ENCODE measurements around the gene UGT1A8. TPM values are rescaled to one million over a fixed set of nuclear protein-coding genes. Genes with fewer than 3 reads are reported as not detected.

UGT1A8 gene
- total and polyA plus RNA-seq, 2 donors (not counting 1 experiment from before 2014, with no cell fraction given): not detected

DNA sequence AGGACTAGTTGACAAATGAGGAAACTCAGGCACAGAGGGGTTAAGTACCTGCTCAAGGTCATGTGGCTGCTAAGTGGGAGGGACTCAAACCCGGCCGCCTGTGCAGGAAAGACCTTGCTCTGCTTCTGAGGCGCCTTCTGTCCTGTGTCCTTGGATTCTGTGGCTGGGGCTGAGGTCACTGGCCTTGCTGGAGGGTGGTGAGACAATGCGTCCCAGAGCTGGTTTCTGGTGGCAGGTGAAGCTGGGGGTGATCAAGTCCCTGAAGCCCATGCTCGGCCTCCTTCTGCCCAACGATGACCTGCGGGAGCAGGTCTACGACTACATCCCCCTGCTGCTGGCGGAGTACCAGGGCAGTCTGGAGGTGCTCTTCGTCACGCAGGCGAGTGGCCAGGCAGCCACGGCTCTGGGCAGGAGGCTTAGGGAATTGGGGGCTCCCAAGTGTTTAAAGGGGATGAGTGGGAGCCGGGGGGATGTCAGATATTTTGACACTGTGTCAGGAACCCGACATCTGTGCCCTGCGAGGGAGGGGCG, 176.8 kb downstream of the UGT1A8 start:
- Histone ChIP-seq H3K79me2 (ENCODE audit: control insufficient read depth, insufficient read depth, low read length) (no peaks in the 10 kb centered on the region), H3K27me3 (replicated peaks in 1 of 4; ENCODE audit: control extremely low read depth in 1 of 4, control insufficient read depth in 3 of 4, insufficient read depth in 4 of 4, low read length in 3 of 4) (no peaks in the 10 kb centered on the region), H3K4me1 (ENCODE audit: control insufficient read depth in 2 of 2, insufficient read depth in 2 of 2, low read length in 2 of 2) (no peaks in the 10 kb centered on the region), H3K9me3 (ENCODE audit: control extremely low read depth in 1 of 3, control insufficient read depth in 2 of 3, insufficient read depth in 1 of 3, low read length in 2 of 3) (peaks cover 0 to 8% (median 0%) of the 10 kb centered on the region in 3 donors), H3K4me3 (ENCODE audit: control extremely low read depth in 1 of 5, extremely low read depth in 1 of 5, insufficient read depth in 1 of 5, low read depth in 2 of 5, low read length in 4 of 5) (no peak overlapping the region), H2AFZ (ENCODE audit: insufficient read depth, low read depth, low read length, poor library complexity, severe bottlenecking) (no peak overlapping the region), H3K36me3 (replicated peaks in 1 of 2; ENCODE audit: control extremely low read depth in 1 of 2, control insufficient read depth in 1 of 2, extremely low read depth in 1 of 2, insufficient read depth in 2 of 2, low read length in 1 of 2) (no peaks in the 10 kb centered on the region), H3K9ac (ENCODE audit: low read length) (no peak overlapping the region), H4K20me1 (ENCODE audit: control insufficient read depth, insufficient read depth, low read length, poor library complexity, severe bottlenecking) (no peaks in the 10 kb centered on the region), H3K27ac (ENCODE audit: low read length in 2 of 2) (no peak overlapping the region), H3K4me2 (replicated peaks; ENCODE audit: low read depth, low read length, poor library complexity, severe bottlenecking) (no peak overlapping the region)
- ATAC-seq (ENCODE audit: low read depth) (no peak), DNase-seq (no peak)
- H3K27ac Mint-ChIP-seq: no peak overlapping the region
- peaks cover 2% of the 10 kb centered on the region for H3K9me3 Mint-ChIP-seq (ENCODE audit: insufficient read depth)
- WGBS (ENCODE audit: insufficient coverage): 89% methylated on average over 17 of the region's 17 CpGs
- ChIA-PET CTCF (no interaction called here), POLR2A (no interaction called here)
- intact Hi-C loops (cut with micrococcal nuclease): no loop called here
- H3K4me1 Mint-ChIP-seq: no peaks in the 10 kb centered on the region
- TF ChIP-seq, protein P1, sequence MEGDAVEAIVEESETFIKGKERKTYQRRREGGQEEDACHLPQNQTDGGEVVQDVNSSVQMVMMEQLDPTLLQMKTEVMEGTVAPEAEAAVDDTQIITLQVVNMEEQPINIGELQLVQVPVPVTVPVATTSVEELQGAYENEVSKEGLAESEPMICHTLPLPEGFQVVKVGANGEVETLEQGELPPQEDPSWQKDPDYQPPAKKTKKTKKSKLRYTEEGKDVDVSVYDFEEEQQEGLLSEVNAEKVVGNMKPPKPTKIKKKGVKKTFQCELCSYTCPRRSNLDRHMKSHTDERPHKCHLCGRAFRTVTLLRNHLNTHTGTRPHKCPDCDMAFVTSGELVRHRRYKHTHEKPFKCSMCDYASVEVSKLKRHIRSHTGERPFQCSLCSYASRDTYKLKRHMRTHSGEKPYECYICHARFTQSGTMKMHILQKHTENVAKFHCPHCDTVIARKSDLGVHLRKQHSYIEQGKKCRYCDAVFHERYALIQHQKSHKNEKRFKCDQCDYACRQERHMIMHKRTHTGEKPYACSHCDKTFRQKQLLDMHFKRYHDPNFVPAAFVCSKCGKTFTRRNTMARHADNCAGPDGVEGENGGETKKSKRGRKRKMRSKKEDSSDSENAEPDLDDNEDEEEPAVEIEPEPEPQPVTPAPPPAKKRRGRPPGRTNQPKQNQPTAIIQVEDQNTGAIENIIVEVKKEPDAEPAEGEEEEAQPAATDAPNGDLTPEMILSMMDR (IDR thresholded peaks at IDR 0.05): no peak
- no peak for TF ChIP-seq EZH2 (IDR thresholded peaks at IDR 0.05; ENCODE audit: borderline replicate concordance, insufficient read depth, low read depth, low read length, poor library complexity, severe bottlenecking)
- H3K27me3 Mint-ChIP-seq: peaks cover 4% of the 10 kb centered on the region
- no peak overlapping the region for H3K4me3 Mint-ChIP-seq

DNA sequence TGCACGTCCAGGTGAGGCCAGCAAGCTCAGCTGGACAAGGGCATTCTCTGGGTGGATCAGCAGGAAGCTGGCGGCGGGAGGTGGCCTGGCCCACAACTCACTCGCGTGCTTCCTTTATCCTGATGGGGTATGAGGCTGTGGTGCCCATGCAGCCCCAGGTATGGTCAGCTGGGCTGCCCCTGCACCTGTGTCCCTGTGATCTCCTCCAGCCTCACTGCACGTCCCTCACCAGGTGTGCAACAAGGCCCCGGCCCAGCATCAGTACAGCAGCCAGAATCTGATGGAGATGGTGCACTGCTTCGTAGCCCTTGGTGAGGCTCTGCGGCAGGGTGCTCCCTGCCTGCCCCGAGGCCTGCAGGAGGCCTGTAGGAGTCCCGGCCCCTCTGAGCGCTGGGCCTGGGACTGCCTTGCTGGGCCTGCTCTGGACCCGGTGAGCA, 178.3 kb downstream of the UGT1A8 start:
- Histone ChIP-seq H3K36me3 (replicated peaks in 1 of 2; ENCODE audit: control extremely low read depth in 1 of 2, control insufficient read depth in 1 of 2, extremely low read depth in 1 of 2, insufficient read depth in 2 of 2, low read length in 1 of 2) (no peaks in the 10 kb centered on the region), H4K20me1 (ENCODE audit: control insufficient read depth, insufficient read depth, low read length, poor library complexity, severe bottlenecking) (no peaks in the 10 kb centered on the region), H3K9me3 (ENCODE audit: control extremely low read depth in 1 of 3, control insufficient read depth in 2 of 3, insufficient read depth in 1 of 3, low read length in 2 of 3) (peaks cover 0 to 3% (median 0%) of the 10 kb centered on the region in 3 donors), H3K9ac (ENCODE audit: low read length) (no peak overlapping the region), H3K79me2 (ENCODE audit: control insufficient read depth, insufficient read depth, low read length) (no peaks in the 10 kb centered on the region), H3K27me3 (replicated peaks in 1 of 4; ENCODE audit: control extremely low read depth in 1 of 4, control insufficient read depth in 3 of 4, insufficient read depth in 4 of 4, low read length in 3 of 4) (no peaks in the 10 kb centered on the region), H2AFZ (ENCODE audit: insufficient read depth, low read depth, low read length, poor library complexity, severe bottlenecking) (no peak overlapping the region), H3K4me3 (ENCODE audit: control extremely low read depth in 1 of 5, extremely low read depth in 1 of 5, insufficient read depth in 1 of 5, low read depth in 2 of 5, low read length in 4 of 5) (no peak overlapping the region), H3K27ac (ENCODE audit: low read length in 2 of 2) (no peak overlapping the region), H3K4me2 (replicated peaks; ENCODE audit: low read depth, low read length, poor library complexity, severe bottlenecking) (no peak overlapping the region), H3K4me1 (ENCODE audit: control insufficient read depth in 2 of 2, insufficient read depth in 2 of 2, low read length in 2 of 2) (no peaks in the 10 kb centered on the region)
- TF ChIP-seq, protein P1 (IDR thresholded peaks at IDR 0.05): no peak
- no peak for TF ChIP-seq EZH2 (IDR thresholded peaks at IDR 0.05; ENCODE audit: borderline replicate concordance, insufficient read depth, low read depth, low read length, poor library complexity, severe bottlenecking)
- Mint-ChIP-seq H3K9me3 (ENCODE audit: insufficient read depth) (peaks cover 2% of the 10 kb centered on the region), H3K27ac (no peak overlapping the region), H3K4me3 (no peak overlapping the region), H3K4me1 (no peaks in the 10 kb centered on the region), H3K27me3 (peaks cover 3% of the 10 kb centered on the region)
- 93% methylated on average over 13 of the region's 13 CpGs for WGBS (ENCODE audit: insufficient coverage)
- CTCF ChIA-PET: no interaction called here
- intact Hi-C loops (cut with micrococcal nuclease): no loop called here
- DNase-seq: no peak
- ATAC-seq (ENCODE audit: low read depth): no peak
- POLR2A ChIA-PET: no interaction called here

All from B cell (primary cell).